GM12878 (cell line): Measurements from ENCODE around the gene LDLRAD4. TPM values are rescaled to one million over a fixed set of nuclear protein-coding genes. Genes with fewer than 3 reads are reported as not detected.

Experiments used
- ATAC-seq: fragments of 200-7000 bp; cut with Tn5 transposase; 3 replicates; pipeline ENCODE4 v1.9.1; 2020; ENCODE audit warnings: mild to moderate bottlenecking, moderate library complexity
- BruUV-seq: library from RNA; stranded (reverse); fragments of 400-500 nt; replicated peaks from 2 replicates; lab custom pipeline; 2021; lab: Mats Ljungman, UMichigan
- CTCF ChIA-PET: fragments of 300-600 bp; sonication (Branson Sonifier 250); formaldehyde crosslinking; extraction: SDS; loops from one replicate; lab custom pipeline; 2021; ENCODE audit warnings: inconsistent platforms; lab: Yijun Ruan, JAX
- POLR2A ChIA-PET: fragments of 350-600 bp; formaldehyde crosslinking; extraction: SDS; loops from one replicate; lab custom pipeline; 2021; ENCODE audit warnings: inconsistent platforms; lab: Charles Lee
- RAD21 ChIA-PET: fragments of 300-600 bp; sonication (Branson Sonifier 250); formaldehyde crosslinking; loops from one replicate; lab custom pipeline; 2023; ENCODE audit warnings: antibody characterized with exemption; ENCODE audit not compliant: unreplicated experiment; lab: Charles Lee
- SMC1A ChIA-PET: fragments of 300-600 bp; sonication (Branson Sonifier 250); formaldehyde crosslinking; loops from one replicate; lab custom pipeline; 2023; ENCODE audit not compliant: unreplicated experiment, uncharacterized antibody; lab: Charles Lee
- DNase-seq: peaks from one replicate; pipeline ENCODE4 v3.0.0-alpha.2; 2011; ENCODE audit warnings: low read depth, low spot score
- FAIRE-seq: peaks from 3 replicates; lab custom pipeline; 2011; peaks lifted over from hg19 to GRCh38; lab: Jason Lieb, UNC
- H2AFZ ChIP-seq: 2 replicates; pipeline ENCODE4 v1.6.0; 2011; ENCODE audit warnings: low read depth, low read length, control low read depth; ENCODE audit not compliant: control insufficient read depth
- H3K27ac ChIP-seq: 2 replicates; pipeline ENCODE4 v1.5.1; 2011; ENCODE audit warnings: control low read depth; ENCODE audit not compliant: control insufficient read depth, insufficient read depth
- H3K27me3 ChIP-seq, 2 experiments: replicated peaks in 1 of 2; 2 replicates each; pipeline versions ENCODE4 v1.6.0 to v1.6.1; 2011; ENCODE audit warnings: low read length in 1 of 2; ENCODE audit not compliant: control insufficient read depth in 2 of 2, insufficient read depth in 2 of 2
- H3K36me3 ChIP-seq, 2 experiments: 2 replicates each; pipeline ENCODE4 v1.5.1; 2011; ENCODE audit warnings: low read length in 1 of 2; ENCODE audit not compliant: control insufficient read depth in 2 of 2, insufficient read depth in 2 of 2
- H3K4me1 ChIP-seq: 2 replicates; pipeline ENCODE4 v1.6.1; 2011; ENCODE audit warnings: mild to moderate bottlenecking, low read length, moderate library complexity, mixed read lengths; ENCODE audit not compliant: control insufficient read depth, insufficient read depth
- H3K4me2 ChIP-seq: 2 replicates; pipeline ENCODE4 v1.6.0; 2011; ENCODE audit warnings: control low read depth; ENCODE audit not compliant: control insufficient read depth, insufficient read depth
- H3K4me3 ChIP-seq: fragments of 200-600 bp; sonication (generic); 2 replicates; pipeline ENCODE4 v1.5.1; 2016
- H3K79me2 ChIP-seq: 2 replicates; pipeline ENCODE4 v1.6.0; 2011; ENCODE audit warnings: low read length; ENCODE audit not compliant: control insufficient read depth, insufficient read depth
- H3K9ac ChIP-seq: 2 replicates; pipeline ENCODE4 v1.8.0; 2011; ENCODE audit warnings: low read length, control low read depth, mixed read lengths; ENCODE audit not compliant: control insufficient read depth, insufficient read depth
- H3K9me3 ChIP-seq: replicated peaks from 3 replicates; pipeline ENCODE4 v1.5.1; 2011; ENCODE audit warnings: mild to moderate bottlenecking, low read length; ENCODE audit not compliant: control insufficient read depth, insufficient read depth
- H4K20me1 ChIP-seq: 2 replicates; pipeline ENCODE4 v1.6.0; 2011; ENCODE audit not compliant: control insufficient read depth, insufficient read depth
- ATF2 ChIP-seq: IDR thresholded peaks from 2 replicates; pipeline ENCODE4 v1.6.1; 2012; ENCODE audit warnings: low read length, inconsistent platforms
- ATF3 ChIP-seq: IDR thresholded peaks from 2 replicates; pipeline ENCODE4 v1.6.1; 2011; ENCODE audit warnings: low read depth, mild to moderate bottlenecking, low read length, moderate library complexity, borderline replicate concordance; ENCODE audit errors: extremely low read depth
- BCL11A ChIP-seq: IDR thresholded peaks from 2 replicates; pipeline ENCODE4 v1.6.1; 2011; ENCODE audit warnings: low read depth, low read length
- EED ChIP-seq: sonication (generic); IDR thresholded peaks from 2 replicates; pipeline ENCODE4 v1.6.1; 2016; ENCODE audit warnings: antibody characterized with exemption, low read depth
- ETV6 ChIP-seq, 2 experiments: fragments of 450-650 bp in 1 of 2; IDR thresholded peaks in 1 of 2; conservative IDR thresholded peaks in 1 of 2; 2 replicates each; pipeline ENCODE4 v1.6.1; 2014; ENCODE audit warnings: antibody characterized with exemption in 1 of 2, borderline replicate concordance in 1 of 2, low read depth in 1 of 2, mild to moderate bottlenecking in 1 of 2, moderate library complexity in 1 of 2
- FOXM1 ChIP-seq: IDR thresholded peaks from 2 replicates; pipeline ENCODE4 v1.6.1; 2012; ENCODE audit warnings: low read depth, mild to moderate bottlenecking, inconsistent platforms, low read length, moderate library complexity
- HDAC6 ChIP-seq: fragments of 200-600 bp; sonication (generic); IDR thresholded peaks from one replicate; pipeline ENCODE4 v1.8.0; 2017; ENCODE audit warnings: antibody characterized with exemption; ENCODE audit not compliant: unreplicated experiment
- MTA3 ChIP-seq: IDR thresholded peaks from 2 replicates; pipeline ENCODE4 v1.6.1; 2012; ENCODE audit warnings: low read length, inconsistent platforms, borderline replicate concordance
- NFYB ChIP-seq: IDR thresholded peaks from 2 replicates; pipeline ENCODE4 v1.6.1; 2011; ENCODE audit warnings: low read depth, mild to moderate bottlenecking, low read length, improper control_type of control experiment, moderate library complexity; ENCODE audit not compliant: insufficient read depth
- PAX8 ChIP-seq: fragments of 450-650 bp; IDR thresholded peaks from 2 replicates; pipeline ENCODE4 v1.6.1; 2017; ENCODE audit warnings: mild to moderate bottlenecking, moderate library complexity
- PKNOX1 ChIP-seq: fragments of 450-650 bp; IDR thresholded peaks from 2 replicates; pipeline ENCODE4 v1.6.1; 2016; ENCODE audit warnings: mild to moderate bottlenecking
- RAD51 ChIP-seq: fragments of 450-650 bp; IDR thresholded peaks from 2 replicates; pipeline ENCODE4 v1.6.1; 2016; ENCODE audit warnings: moderate library complexity, mild to moderate bottlenecking, inconsistent platforms
- RCOR1 ChIP-seq: conservative IDR thresholded peaks from 2 replicates; pipeline ENCODE4 v1.6.1; 2012; ENCODE audit warnings: low read depth, low read length, improper control_type of control experiment
- SIN3A ChIP-seq: IDR thresholded peaks from 2 replicates; pipeline ENCODE4 v1.6.1; 2012; ENCODE audit warnings: low read depth, low read length, improper control_type of control experiment
- SMAD1 ChIP-seq: fragments of 450-650 bp; IDR thresholded peaks from 2 replicates; pipeline ENCODE4 v1.6.1; 2018; ENCODE audit warnings: mild to moderate bottlenecking, low read depth; ENCODE audit not compliant: partially characterized antibody
- USF1 ChIP-seq: IDR thresholded peaks from 2 replicates; pipeline ENCODE4 v1.6.1; 2011; ENCODE audit warnings: borderline replicate concordance, low read depth, mild to moderate bottlenecking, moderate library complexity, mixed read lengths, low read length; ENCODE audit not compliant: insufficient read depth; ENCODE audit errors: extremely low read length
- WRNIP1 ChIP-seq: IDR thresholded peaks from 2 replicates; pipeline ENCODE4 v1.6.1; 2011; ENCODE audit warnings: low read depth, low read length, improper control_type of control experiment, borderline replicate concordance
- WGBS: methylation state at CpG from one replicate; pipeline ENCODE4 v1.1.6; 2016; ENCODE audit warnings: low lambda C conversion rate; ENCODE audit not compliant: insufficient replicate concordance, insufficient coverage; ENCODE audit errors: missing lambda C conversion rate; 5-methylcytosine and 5-hydroxymethylcytosine counted together
- in situ Hi-C: fragments of 300-500 bp; cut with MboI; formaldehyde crosslinking; loops from 9 replicates; pipeline ENCODE4 v1.14.3; 2018; ENCODE audit warnings: mixed read lengths
- intact Hi-C: fragments of 100-400 bp; cut with micrococcal nuclease; formaldehyde crosslinking; loops from one replicate; pipeline ENCODE4 v1.14.2; 2022; ENCODE audit not compliant: unreplicated experiment
- polyA plus RNA-seq, 11 experiments: library from polyadenylated mRNA; depleted of rRNA in 4 of 11; unstranded in 6 of 11; stranded (reverse) in 5 of 11; fragments of >200 nt; fragmentation: Nextera tagmentation in 4 of 11; fragmentation: Illumina TruSeq in 1 of 11; extraction: Ambion mirVana in 4 of 11; extraction: Trizol in 1 of 11; gene quantifications; 1 replicate in 1 of 11; 2 replicates in 10 of 11; pipeline versions ENCODE4 v1.2.1 to v1.2.3, GENCODE V29; 2011 to 2016; ENCODE audit warnings: inconsistent platforms in 2 of 11, missing spikeins in 2 of 11, low read depth in 1 of 11
- total RNA-seq, 4 experiments: library from RNA; depleted of rRNA in 3 of 4; stranded (reverse); fragments of >200 nt in 3 of 4; fragmentation: Illumina TruSeq in 1 of 4; extraction: Trizol in 1 of 4; gene quantifications; 2 replicates each; pipeline versions ENCODE4 v1.2.1 to v1.2.3, GENCODE V29; 2013 to 2021
- TF ChIP-seq, protein P1 (sequence below): IDR thresholded peaks from 2 replicates; pipeline ENCODE4 v1.6.1; 2011; ENCODE audit warnings: low read depth, low read length, improper control_type of control experiment, borderline replicate concordance

The LDLRAD4 gene
- total and polyA plus RNA-seq, 10 of the 15 experiments (the other 5 are each of a cell fraction or from before 2014, with no cell fraction given) = 2.7 to 16.8 (median 11.2) TPM

- no peaks in the 10 kb centered on the region for H3K9me3 ChIP-seq
- H3K9ac ChIP-seq = peak overlapping the region; percentile 74
- H3K79me2 ChIP-seq = peaks cover 40% of the 10 kb centered on the region
- in situ Hi-C loops (loop anchor here (5.0 kb wide), 1 partner anchor 47 kb away; no protein-coding TSS in a partner anchor), intact Hi-C loops (no loop called here)
- no peaks in the 10 kb centered on the region for H4K20me1 ChIP-seq
- H3K4me3 ChIP-seq = peak overlapping the region; percentile 73
- peak overlapping the region; percentile 31 for H2AFZ ChIP-seq
- ATAC-seq = peak; percentile 13
- no peak for DNase-seq
- RAD21 ChIA-PET = interaction anchor here (1.0 to 8.4 kb wide), 11 partner anchors 11 to 325 kb away, joined by 3 to 337 read pairs (median 26); partner anchors contain the start of genes FAM210A and RNMT
- POLR2A ChIA-PET = interaction anchor here (0.8 to 10.9 kb wide), 10 partner anchors 11 to 624 kb away, joined by 3 to 175 read pairs (median 5); partner anchors contain the start of gene CEP192
- peak overlapping the region; percentile 84 for H3K27ac ChIP-seq
- FAIRE-seq = no peak
- H3K4me2 ChIP-seq = peak overlapping the region; percentile 96
- H3K4me1 ChIP-seq = peaks cover 58% of the 10 kb centered on the region
- CTCF ChIA-PET = interaction anchor here (1.4 to 13.5 kb wide), 7 partner anchors 14 to 399 kb away, joined by 4 to 235 read pairs (median 31); no protein-coding TSS in a partner anchor
- H3K27me3 ChIP-seq = no peaks in the 10 kb centered on the region
- H3K36me3 ChIP-seq = no peaks in the 10 kb centered on the region; a peak in 1 of 4 replicates
- SMC1A ChIA-PET = interaction anchor here (0.6 to 13.4 kb wide), 15 partner anchors 8 to 616 kb away, joined by 3 to 372 read pairs (median 4); no protein-coding TSS in a partner anchor
- BruUV-seq = no TSS peak
- WGBS = 24% methylated on average over 16 of the region's 16 CpGs
- no peak for TF ChIP-seq WRNIP1
- no peak for TF ChIP-seq USF1
- peak; percentile 19; the same call in 1 of the 2 replicates for TF ChIP-seq EED
- peak; percentile 16; the same call in 1 of the 2 replicates for TF ChIP-seq SIN3A
- TF ChIP-seq ATF2 = no peak
- no peak for TF ChIP-seq NFYB
- TF ChIP-seq SMAD1 = no peak
- TF ChIP-seq, protein P1, sequence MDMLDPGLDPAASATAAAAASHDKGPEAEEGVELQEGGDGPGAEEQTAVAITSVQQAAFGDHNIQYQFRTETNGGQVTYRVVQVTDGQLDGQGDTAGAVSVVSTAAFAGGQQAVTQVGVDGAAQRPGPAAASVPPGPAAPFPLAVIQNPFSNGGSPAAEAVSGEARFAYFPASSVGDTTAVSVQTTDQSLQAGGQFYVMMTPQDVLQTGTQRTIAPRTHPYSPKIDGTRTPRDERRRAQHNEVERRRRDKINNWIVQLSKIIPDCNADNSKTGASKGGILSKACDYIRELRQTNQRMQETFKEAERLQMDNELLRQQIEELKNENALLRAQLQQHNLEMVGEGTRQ = no peak
- TF ChIP-seq MTA3 = no peak
- peak in 1 of 2 experiments; percentile 69; a peak in 2 of 4 replicates for TF ChIP-seq ETV6 (conservative IDR thresholded peaks at IDR 0.05 in 1 of 2, IDR thresholded peaks at IDR 0.05 in 1 of 2; ENCODE audit: borderline replicate concordance in 1 of 2, low read depth in 1 of 2)
- TF ChIP-seq BCL11A = no peak
- TF ChIP-seq PAX8 = no peak
- TF ChIP-seq RAD51 = no peak
- no peak for TF ChIP-seq FOXM1
- TF ChIP-seq PKNOX1 = no peak
- 0 out of 2 replicates have a peak, but pooled peaks have one; percentile 15 for TF ChIP-seq RCOR1
- TF ChIP-seq HDAC6 = no peak
- no peak for TF ChIP-seq ATF3
Measured at GRCh38 chr18:13614641-13615288, 396.2 kb downstream of the LDLRAD4 start.
